ENCODE measurements around the gene RTBDN. TPM values are rescaled to one million over a fixed set of nuclear protein-coding genes. Genes with fewer than 3 reads are reported as not detected.

RTBDN gene
- total RNA-seq, 1 donor, result not detected

DNA sequence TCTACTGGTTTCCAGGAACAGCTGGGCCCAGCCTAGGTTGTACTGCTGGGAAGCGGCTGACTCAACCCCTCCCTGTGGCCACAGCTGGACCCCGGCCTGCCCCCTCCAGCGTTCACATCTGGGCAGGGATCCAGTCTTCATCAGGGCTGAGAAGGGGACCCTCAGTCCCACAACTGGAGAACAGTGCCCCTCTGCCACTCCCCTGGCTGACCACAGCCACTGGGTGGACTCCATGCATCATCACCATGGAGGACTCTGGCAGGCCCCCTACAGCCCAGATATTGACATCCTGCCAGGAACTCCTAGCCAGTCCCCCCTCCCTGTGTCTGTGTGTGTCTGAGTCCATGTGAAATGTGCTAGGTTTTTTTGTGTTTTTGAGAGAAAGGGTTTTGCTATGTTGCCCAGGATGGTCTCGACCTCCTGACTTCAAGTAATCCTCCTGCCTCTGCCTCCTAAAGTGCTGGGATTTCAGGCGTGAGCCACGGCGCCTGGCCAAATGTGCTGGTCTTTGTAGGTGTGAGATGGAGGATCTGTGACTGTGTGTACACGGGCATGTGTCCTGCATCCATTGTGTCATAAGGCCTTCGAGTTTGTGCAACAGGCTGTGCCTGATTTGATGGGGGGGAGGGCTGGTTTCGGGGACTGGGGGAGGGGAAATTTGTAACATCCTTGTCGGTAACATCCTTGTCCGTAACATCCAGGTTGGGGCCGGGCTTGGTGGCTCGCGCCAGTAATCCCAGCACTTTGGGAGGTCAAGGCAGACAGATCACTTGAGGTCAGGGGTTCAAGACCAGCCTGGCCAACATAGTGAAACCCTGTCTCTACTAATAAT, 55.0 kb downstream of the RTBDN start:
- peak; percentile 95 for DNase-seq (ENCODE audit: low read depth)
- TF ChIP-seq, protein P1, sequence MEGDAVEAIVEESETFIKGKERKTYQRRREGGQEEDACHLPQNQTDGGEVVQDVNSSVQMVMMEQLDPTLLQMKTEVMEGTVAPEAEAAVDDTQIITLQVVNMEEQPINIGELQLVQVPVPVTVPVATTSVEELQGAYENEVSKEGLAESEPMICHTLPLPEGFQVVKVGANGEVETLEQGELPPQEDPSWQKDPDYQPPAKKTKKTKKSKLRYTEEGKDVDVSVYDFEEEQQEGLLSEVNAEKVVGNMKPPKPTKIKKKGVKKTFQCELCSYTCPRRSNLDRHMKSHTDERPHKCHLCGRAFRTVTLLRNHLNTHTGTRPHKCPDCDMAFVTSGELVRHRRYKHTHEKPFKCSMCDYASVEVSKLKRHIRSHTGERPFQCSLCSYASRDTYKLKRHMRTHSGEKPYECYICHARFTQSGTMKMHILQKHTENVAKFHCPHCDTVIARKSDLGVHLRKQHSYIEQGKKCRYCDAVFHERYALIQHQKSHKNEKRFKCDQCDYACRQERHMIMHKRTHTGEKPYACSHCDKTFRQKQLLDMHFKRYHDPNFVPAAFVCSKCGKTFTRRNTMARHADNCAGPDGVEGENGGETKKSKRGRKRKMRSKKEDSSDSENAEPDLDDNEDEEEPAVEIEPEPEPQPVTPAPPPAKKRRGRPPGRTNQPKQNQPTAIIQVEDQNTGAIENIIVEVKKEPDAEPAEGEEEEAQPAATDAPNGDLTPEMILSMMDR (IDR thresholded peaks at IDR 0.05; ENCODE audit: insufficient read depth, low read length), result no peak

DNA sequence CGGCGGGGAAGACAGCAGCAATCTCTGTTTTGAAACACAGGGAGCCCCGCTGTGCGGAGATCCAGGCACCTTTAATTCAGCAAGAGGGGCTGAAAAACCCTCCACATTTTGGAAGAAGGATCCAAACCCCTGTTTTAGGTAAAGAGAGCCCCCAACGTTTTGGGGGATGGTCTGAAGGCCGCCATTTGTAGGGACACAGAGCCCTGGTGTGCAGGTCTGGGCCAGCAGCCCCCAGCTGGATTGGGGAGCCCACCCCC, 55.5 kb downstream of the RTBDN start:
- no peak for DNase-seq (ENCODE audit: low read depth)
- peak overlapping the region; percentile 77 for H3K4me3 ChIP-seq (ENCODE audit: low read depth, low read length)
- TF ChIP-seq, protein P1 (IDR thresholded peaks at IDR 0.05; ENCODE audit: insufficient read depth, low read length), result no peak

More for the DNA sequence above, 55.0 kb downstream of the RTBDN start:
- peak overlapping the region; percentile 77 for H3K4me3 ChIP-seq (ENCODE audit: low read depth, low read length)

DNA sequence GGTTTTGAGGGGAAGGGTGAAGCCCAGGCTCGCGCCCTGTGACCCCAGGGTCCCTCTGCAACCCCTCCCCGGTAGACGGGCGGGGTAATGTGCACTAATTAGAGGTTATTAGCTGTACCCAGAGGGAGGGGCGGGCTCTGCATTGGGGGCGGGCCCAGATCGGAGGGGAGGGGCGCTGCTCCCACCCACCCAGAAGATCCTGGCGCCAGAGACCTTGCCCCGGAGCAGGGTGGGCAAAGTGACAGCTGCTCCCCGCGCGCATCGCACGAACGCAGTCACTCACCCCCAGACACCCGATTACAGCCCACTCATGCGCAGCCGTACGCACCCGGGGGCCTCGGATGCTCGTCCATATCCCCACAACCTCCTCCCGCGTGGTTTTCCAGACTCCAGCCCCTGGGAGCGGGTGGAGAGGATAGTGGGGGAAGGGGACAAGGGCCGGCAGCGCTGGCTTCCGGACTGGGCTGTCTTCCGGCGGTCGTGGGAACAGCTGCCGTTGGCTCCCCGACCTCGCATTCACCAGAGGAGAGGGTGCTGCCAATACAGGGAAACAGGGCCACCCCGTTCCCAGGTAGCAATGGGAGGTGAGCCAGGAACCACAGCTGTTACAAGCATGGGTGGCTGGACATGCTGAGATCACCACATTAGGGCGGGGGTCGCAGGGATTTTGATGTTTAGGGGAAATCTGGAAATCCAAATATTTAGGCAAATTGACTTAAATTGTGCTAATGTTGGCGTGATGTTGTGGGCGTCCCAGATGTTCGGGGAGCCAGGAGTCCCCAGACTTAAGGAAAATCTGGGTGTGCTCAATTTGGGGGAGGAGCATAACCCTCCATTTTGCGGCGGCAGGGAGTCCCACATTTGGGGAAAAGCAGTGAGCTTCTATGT, 56.1 kb downstream of the RTBDN start:
- H3K4me3 ChIP-seq (ENCODE audit: low read depth, low read length), result peak overlapping the region; percentile 77
- peak; percentile 85 for DNase-seq (ENCODE audit: low read depth)
- TF ChIP-seq, protein P1 (IDR thresholded peaks at IDR 0.05; ENCODE audit: insufficient read depth, low read length), result no peak

DNA sequence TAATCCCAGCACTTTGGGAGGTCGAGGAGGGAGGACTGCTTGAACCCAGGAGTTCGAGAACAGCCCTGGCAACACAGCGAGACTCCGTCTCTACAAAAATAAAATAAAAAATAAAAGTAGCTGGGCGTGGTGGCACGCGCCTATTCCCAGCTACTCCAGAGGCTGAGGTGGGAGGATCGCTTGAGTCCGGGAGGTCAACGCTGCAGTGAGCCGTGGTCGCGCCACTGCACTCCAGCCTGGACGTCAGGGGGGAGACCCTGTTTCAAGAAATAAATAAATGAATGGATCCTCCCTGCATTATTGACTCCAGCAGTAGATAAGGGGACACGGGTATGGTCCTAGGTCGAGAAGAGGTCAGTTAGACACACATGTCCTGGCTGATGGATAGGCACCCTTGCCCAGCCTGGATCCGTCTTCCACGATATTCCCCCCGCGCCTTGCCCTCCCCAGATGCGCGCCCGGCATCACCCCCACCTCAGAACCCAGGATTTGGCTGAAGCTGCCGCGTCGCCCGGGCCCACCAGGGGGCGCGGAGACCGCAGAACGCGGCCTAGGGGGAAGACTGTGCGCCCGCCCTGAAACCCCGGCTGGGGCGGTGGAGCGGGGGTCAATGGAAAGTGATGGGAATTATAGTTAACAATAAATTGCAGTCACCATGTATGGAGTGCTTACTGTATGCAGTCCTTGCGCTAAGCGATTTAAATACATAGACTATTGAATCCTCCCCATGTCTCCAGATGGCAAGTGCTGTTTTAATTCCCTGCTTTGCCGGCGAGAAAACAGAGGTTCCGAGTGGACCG, 57.0 kb downstream of the RTBDN start:
- TF ChIP-seq, protein P1 (IDR thresholded peaks at IDR 0.05; ENCODE audit: insufficient read depth, low read length), result peak; percentile 96
- DNase-seq (ENCODE audit: low read depth), result peak; percentile 80
- peak overlapping the region; percentile 77 for H3K4me3 ChIP-seq (ENCODE audit: low read depth, low read length)

Small RNAs within 50 kb of the gene (small RNA-seq; reads per million reads assigned to genes)
- gene MIR5684, result not detected
- gene MIR6794, result not detected

Other genes starting within 250 kb of the RTBDN start
- 7.4 and 8.7 TPM in 2 replicates for gene ZNF490, start 223.8 kb downstream of the RTBDN start, total RNA-seq (ENCODE audit: low replicate concordance)
- 15.8 and 16.1 TPM in 2 replicates for gene ZNF791, start 223.7 kb downstream of the RTBDN start, total RNA-seq (ENCODE audit: low replicate concordance)
- gene MAN2B1, start 167.8 kb downstream of the RTBDN start, total RNA-seq (ENCODE audit: low replicate concordance), result 16.8 and 38.2 TPM in 2 replicates
- 6.8 and 15.9 TPM in 2 replicates for gene WDR83, start 167.8 kb downstream of the RTBDN start, total RNA-seq (ENCODE audit: low replicate concordance)
- gene DHPS, start 152.7 kb downstream of the RTBDN start, total RNA-seq (ENCODE audit: low replicate concordance), result 38.3 and 46.2 TPM in 2 replicates
- gene GNG14, start 146.6 kb downstream of the RTBDN start, total RNA-seq (ENCODE audit: low replicate concordance), result not detected in 2 replicates
- gene FBXW9, start 137.9 kb downstream of the RTBDN start, total RNA-seq (ENCODE audit: low replicate concordance), result 7.2 and 8.9 TPM in 2 replicates
- 39.4 and 57.3 TPM in 2 replicates for gene TNPO2, start 110.6 kb downstream of the RTBDN start, total RNA-seq (ENCODE audit: low replicate concordance)
- 145 and 172 TPM in 2 replicates for gene TRIR, start 99.9 kb downstream of the RTBDN start, total RNA-seq (ENCODE audit: low replicate concordance)
- gene GET3, start 97.1 kb downstream of the RTBDN start, total RNA-seq (ENCODE audit: low replicate concordance), result 61.2 and 84.5 TPM in 2 replicates
- not detected in 2 replicates for gene BEST2, start 82.8 kb downstream of the RTBDN start, total RNA-seq (ENCODE audit: low replicate concordance)
- gene HOOK2, start 59.0 kb downstream of the RTBDN start, total RNA-seq (ENCODE audit: low replicate concordance), result 15.5 and 31.2 TPM in 2 replicates
- 87.9 and 263 TPM in 2 replicates for gene JUNB, start 43.1 kb downstream of the RTBDN start, total RNA-seq (ENCODE audit: low replicate concordance)
- 66.7 and 163 TPM in 2 replicates for gene PRDX2, start 32.8 kb downstream of the RTBDN start, total RNA-seq (ENCODE audit: low replicate concordance)
- not detected in 2 replicates for gene THSD8, start 32.5 kb downstream of the RTBDN start, total RNA-seq (ENCODE audit: low replicate concordance)
- gene RNASEH2A, start 28.0 kb downstream of the RTBDN start, total RNA-seq (ENCODE audit: low replicate concordance), result 12.8 and 37.4 TPM in 2 replicates
- gene MAST1, start 3.9 kb upstream of the RTBDN start, total RNA-seq (ENCODE audit: low replicate concordance), result under 0.01 and 1.1 TPM in 2 replicates
- gene DNASE2, start 46.9 kb upstream of the RTBDN start, total RNA-seq (ENCODE audit: low replicate concordance), result 22.7 and 23.4 TPM in 2 replicates
- gene KLF1, start 52.6 kb upstream of the RTBDN start, total RNA-seq (ENCODE audit: low replicate concordance), result not detected in 2 replicates
- gene GCDH, start 56.6 kb upstream of the RTBDN start, total RNA-seq (ENCODE audit: low replicate concordance), result 20.5 and 24.4 TPM in 2 replicates
- 0.54 TPM in 1 of 2 replicates, not detected in the other for gene SYCE2, start 84.7 kb upstream of the RTBDN start, total RNA-seq (ENCODE audit: low replicate concordance)
- 39.1 and 44.3 TPM in 2 replicates for gene FARSA, start 99.1 kb upstream of the RTBDN start, total RNA-seq (ENCODE audit: low replicate concordance)
- 1,776 and 3,314 TPM in 2 replicates for gene CALR, start 104.0 kb upstream of the RTBDN start, total RNA-seq (ENCODE audit: low replicate concordance)
- 76.8 and 101 TPM in 2 replicates for gene RAD23A, start 111.3 kb upstream of the RTBDN start, total RNA-seq (ENCODE audit: low replicate concordance)
- gene GADD45GIP1, start 122.6 kb upstream of the RTBDN start, total RNA-seq (ENCODE audit: low replicate concordance), result 23.0 and 38.8 TPM in 2 replicates
- 0.18 TPM in 1 of 2 replicates, not detected in the other for gene DAND5, start 135.0 kb upstream of the RTBDN start, total RNA-seq (ENCODE audit: low replicate concordance)
- gene NFIX, start 160.9 kb upstream of the RTBDN start, total RNA-seq (ENCODE audit: low replicate concordance), result 68.0 and 160 TPM in 2 replicates

Measured in fibroblast of the aortic adventitia (primary cell).